Muscle layer of colon (tissue), 2 donors: ENCODE data around the gene WDR13.

Source experiments
- H3K27ac ChIP-seq: one replicate; pipeline ENCODE4 v1.7.0; 2013; ENCODE audit warnings: low read depth, mild to moderate bottlenecking, low read length, moderate library complexity
- H3K27me3 ChIP-seq, 2 donors: one replicate each; pipeline ENCODE4 v1.7.0; 2013; ENCODE audit warnings: low read length in 2 of 2, mild to moderate bottlenecking in 2 of 2; ENCODE audit not compliant: insufficient read depth in 2 of 2, control insufficient read depth in 1 of 2
- H3K36me3 ChIP-seq: one replicate; pipeline ENCODE4 v1.7.0; 2013; ENCODE audit warnings: mild to moderate bottlenecking, low read length; ENCODE audit not compliant: insufficient read depth
- H3K4me1 ChIP-seq: one replicate; pipeline ENCODE4 v1.7.0; 2013; ENCODE audit warnings: mild to moderate bottlenecking, low read length; ENCODE audit not compliant: insufficient read depth
- H3K4me3 ChIP-seq, 2 donors: one replicate each; pipeline ENCODE4 v1.7.0; 2013; ENCODE audit warnings: low read length in 2 of 2, low read depth in 1 of 2, mild to moderate bottlenecking in 1 of 2, moderate library complexity in 1 of 2
- H3K9ac ChIP-seq: one replicate; pipeline ENCODE4 v1.7.0; 2013; ENCODE audit warnings: low read length
- H3K9me3 ChIP-seq: one replicate; pipeline ENCODE4 v1.7.0; 2013; ENCODE audit warnings: mild to moderate bottlenecking, low read length
- donor health status: abdominal sarcoma.
- donor health status: Adenocarcinoma of cecum.

The WDR13 gene

DNA sequence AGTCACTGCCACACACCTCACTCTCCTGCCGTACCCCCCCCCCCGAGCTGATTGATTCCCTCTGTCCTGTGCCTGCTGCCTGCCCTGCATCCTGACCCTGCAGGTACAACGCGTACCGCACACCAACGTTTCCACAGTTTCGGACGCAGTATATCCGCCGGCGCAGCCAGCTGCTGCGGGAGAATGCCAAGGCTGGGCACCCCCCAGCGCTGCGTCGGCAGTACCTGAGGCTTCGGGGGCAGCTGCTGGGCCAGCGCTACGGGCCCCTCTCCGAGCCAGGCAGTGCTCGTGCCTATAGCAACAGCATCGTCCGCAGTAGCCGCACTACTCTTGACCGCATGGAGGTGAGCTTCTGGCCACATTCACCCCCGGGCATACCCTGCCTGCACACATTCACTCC, 1.3 kb downstream of the WDR13 start:
- Histone ChIP-seq H3K36me3 (peaks cover 21% of the 10 kb centered on the region), H3K27me3 (no peaks in the 10 kb centered on the region), H3K9me3 (no peaks in the 10 kb centered on the region), H3K4me3 (peak overlapping the region; percentile 4 to 69), H3K4me1 (no peaks in the 10 kb centered on the region), H3K9ac (no peak overlapping the region), H3K27ac (no peak overlapping the region)

DNA sequence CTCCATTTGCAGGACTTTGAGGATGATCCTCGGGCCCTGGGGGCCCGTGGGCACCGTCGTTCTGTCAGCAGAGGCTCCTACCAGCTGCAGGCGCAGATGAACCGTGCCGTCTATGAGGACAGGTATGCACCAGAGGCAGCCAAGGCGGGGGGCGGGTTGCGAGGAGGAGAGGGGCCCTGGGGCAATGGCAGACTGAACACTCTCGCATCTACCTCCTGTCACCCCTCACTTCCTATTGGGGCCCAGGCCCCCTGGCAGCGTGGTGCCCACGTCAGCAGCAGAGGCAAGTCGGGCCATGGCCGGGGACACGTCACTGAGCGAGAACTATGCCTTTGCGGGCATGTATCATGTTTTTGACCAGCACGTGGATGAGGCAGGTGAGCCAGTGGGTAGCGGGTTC, 2.0 kb downstream of the WDR13 start:
- no peaks in the 10 kb centered on the region for H3K27me3 ChIP-seq
- H3K27ac ChIP-seq: no peak overlapping the region
- H3K36me3 ChIP-seq: peaks cover 28% of the 10 kb centered on the region
- H3K4me1 ChIP-seq: no peaks in the 10 kb centered on the region
- H3K4me3 ChIP-seq: no peak overlapping the region
- H3K9me3 ChIP-seq: no peaks in the 10 kb centered on the region
- H3K9ac ChIP-seq: no peak overlapping the region

DNA sequence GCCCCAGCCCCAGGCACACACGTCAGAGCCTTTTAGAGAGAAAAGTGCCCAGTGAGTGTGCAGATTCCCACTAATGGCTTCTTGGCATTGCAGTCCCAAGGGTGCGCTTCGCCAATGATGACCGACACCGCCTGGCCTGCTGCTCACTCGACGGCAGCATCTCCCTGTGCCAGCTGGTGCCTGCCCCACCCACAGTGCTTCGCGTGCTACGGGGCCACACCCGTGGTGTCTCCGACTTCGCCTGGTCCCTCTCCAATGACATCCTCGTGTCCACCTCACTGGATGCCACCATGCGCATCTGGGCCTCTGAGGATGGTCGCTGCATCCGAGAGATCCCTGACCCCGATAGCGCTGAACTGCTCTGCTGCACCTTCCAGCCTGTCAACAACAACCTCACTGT, 2.9 kb downstream of the WDR13 start:
- H3K4me3 ChIP-seq: no peak overlapping the region
- H3K9ac ChIP-seq: no peak overlapping the region
- no peaks in the 10 kb centered on the region for H3K4me1 ChIP-seq
- peaks cover 34% of the 10 kb centered on the region for H3K36me3 ChIP-seq
- no peak overlapping the region for H3K27ac ChIP-seq
- no peaks in the 10 kb centered on the region for H3K27me3 ChIP-seq
- H3K9me3 ChIP-seq: no peaks in the 10 kb centered on the region

DNA sequence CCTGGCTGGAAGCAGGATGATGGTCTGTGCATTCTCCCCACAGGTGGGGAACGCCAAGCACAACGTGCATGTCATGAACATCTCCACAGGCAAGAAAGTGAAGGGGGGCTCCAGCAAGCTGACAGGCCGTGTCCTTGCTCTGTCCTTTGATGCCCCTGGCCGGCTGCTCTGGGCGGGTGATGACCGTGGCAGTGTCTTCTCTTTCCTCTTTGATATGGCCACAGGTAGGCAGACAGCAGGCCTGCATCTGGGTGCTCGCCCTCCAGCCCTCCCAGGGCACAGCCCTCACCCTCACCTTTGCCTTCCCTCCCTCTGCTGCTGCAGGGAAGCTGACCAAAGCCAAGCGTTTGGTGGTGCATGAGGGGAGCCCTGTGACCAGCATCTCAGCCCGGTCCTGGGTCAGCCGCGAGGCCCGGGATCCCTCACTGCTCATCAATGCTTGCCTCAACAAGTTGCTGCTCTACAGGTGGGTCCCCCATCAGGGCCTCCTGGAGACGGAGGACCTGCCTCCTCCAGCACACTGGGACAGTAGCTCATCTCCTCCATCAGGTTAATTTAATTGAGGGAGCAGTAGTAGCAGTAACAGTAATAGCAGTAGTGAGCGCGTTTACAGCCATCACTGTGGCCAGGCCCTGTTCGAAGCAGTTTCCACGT, 4.6 kb downstream of the WDR13 start:
- Histone ChIP-seq H3K9ac (no peak overlapping the region), H3K9me3 (no peaks in the 10 kb centered on the region), H3K4me1 (no peaks in the 10 kb centered on the region), H3K27ac (no peak overlapping the region), H3K4me3 (no peak overlapping the region), H3K36me3 (peaks cover 34% of the 10 kb centered on the region), H3K27me3 (no peaks in the 10 kb centered on the region)

DNA sequence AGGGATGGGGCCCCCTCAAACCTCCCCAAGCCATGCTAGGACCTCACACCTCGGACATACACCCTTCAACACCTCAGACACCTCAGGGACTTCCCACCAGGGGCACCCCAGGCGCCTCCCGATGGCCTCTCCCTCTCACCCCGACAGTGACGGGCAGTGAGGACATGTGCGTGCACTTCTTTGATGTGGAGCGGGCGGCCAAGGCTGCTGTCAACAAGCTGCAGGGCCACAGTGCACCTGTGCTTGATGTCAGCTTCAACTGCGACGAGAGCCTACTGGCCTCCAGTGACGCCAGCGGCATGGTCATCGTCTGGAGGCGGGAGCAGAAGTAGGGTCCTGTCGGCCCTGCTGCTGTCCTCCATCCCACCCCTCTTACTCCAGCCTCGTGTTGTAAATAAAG, 7.4 kb downstream of the WDR13 start:
- Histone ChIP-seq H3K4me3 (no peak overlapping the region), H3K27me3 (no peaks in the 10 kb centered on the region), H3K9me3 (no peaks in the 10 kb centered on the region), H3K9ac (no peak overlapping the region), H3K27ac (no peak overlapping the region), H3K36me3 (peaks cover 24% of the 10 kb centered on the region), H3K4me1 (no peaks in the 10 kb centered on the region)

DNA sequence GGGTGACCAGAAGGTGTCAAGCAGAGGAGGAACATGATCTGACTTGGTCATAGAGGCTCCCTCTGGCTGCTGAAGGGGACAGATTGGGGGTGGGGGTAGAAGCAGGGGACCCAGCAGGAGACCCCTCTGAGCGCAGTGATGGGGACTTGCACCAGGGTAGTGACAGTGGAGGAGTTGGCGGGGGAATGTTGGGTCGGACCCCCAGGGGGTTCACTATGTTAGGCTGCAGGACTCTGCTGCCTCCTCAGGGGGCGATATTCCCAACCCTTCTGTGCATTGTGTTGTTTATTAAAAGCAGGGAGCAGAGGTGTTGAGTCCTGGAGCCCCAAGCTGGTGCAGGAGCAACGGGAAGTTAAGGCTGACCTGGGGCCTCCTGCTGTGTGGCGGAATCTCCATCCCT, 8.8 kb downstream of the WDR13 start:
- Histone ChIP-seq H3K27me3 (no peaks in the 10 kb centered on the region), H3K36me3 (peaks cover 16% of the 10 kb centered on the region), H3K9me3 (no peaks in the 10 kb centered on the region), H3K27ac (no peak overlapping the region), H3K4me1 (no peaks in the 10 kb centered on the region), H3K9ac (no peak overlapping the region), H3K4me3 (no peak overlapping the region)

DNA sequence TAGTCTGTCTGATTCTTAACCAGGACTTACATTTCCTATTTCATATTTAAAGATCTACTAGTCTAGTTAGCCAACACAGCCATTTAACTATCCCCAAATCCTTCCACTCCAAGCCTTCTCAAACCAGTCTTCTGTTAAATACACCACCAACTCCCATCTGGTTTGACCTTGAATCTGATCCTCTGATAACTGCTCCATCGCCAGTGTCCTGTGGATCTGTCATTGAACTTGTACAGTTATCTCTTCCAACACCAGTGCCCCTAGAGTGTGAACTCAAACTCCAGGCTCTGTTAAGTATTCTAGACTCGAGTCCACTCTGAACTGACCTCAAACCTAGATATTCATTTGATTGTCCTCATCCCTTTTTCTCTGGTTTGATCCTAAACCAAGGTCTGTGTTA, 14.4 kb downstream of the WDR13 start:
- Histone ChIP-seq H3K4me1 (no peaks in the 10 kb centered on the region), H3K9me3 (no peaks in the 10 kb centered on the region), H3K4me3 (no peak overlapping the region), H3K27me3 (peaks cover 0 to 4% of the 10 kb centered on the region in 2 donors), H3K36me3 (no peaks in the 10 kb centered on the region), H3K27ac (no peak overlapping the region), H3K9ac (no peak overlapping the region)

DNA sequence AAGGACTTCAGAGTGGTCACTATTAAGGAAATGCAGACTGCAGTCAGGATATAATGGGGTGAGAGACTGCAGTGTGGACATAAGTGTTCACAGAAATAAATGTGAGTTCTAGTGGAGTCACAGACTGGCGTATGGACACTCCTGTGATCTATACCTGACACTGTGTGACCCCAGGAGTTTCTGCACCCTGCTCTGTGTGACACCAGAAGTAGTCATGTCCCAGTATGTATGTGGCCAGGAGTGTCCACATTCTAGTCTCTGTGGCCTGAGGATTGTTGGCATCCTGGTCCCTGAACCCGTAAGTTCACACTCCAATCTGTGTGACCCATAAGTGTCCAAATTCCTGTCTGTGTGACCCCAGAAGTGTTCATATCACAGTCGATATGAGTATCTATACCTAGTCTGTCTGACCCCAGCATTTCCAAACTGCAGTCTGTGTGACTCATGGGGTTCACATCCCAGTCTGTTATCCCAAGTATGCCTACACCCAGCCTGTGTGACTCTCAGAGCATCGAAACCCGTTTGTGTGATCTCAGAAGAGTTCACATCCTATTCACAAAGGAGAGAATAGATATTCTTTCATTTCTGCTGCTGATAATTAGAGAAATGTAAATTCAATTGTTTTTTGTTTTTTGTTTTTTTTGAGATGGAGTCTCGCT, 16.3 kb downstream of the WDR13 start:
- Histone ChIP-seq H3K9me3 (no peaks in the 10 kb centered on the region), H3K9ac (no peak overlapping the region), H3K4me1 (no peaks in the 10 kb centered on the region), H3K4me3 (no peak overlapping the region), H3K27me3 (peaks cover 0 to 4% of the 10 kb centered on the region in 2 donors), H3K27ac (no peak overlapping the region), H3K36me3 (no peaks in the 10 kb centered on the region)

DNA sequence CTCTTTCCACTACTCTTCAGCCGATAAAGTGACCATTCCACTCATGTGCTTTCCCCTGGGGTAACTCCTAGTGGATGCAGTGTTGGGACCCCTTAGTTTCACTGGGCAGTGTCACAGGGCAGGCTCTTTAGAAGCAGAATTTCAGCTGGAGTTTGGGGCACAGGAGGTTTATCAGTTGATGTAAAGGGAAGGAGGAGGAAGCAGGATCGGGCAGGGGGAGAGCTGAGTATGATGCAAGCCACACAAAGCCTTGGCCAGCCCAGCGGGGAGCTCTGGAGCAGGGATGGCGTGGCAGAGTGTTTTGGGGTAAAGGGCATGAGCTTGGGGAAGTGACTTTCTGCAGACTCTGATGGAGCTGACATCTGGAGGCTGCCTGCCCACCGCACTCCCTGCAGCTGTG, 19.3 kb downstream of the WDR13 start:
- Histone ChIP-seq H3K4me3 (no peak overlapping the region), H3K4me1 (no peaks in the 10 kb centered on the region), H3K9me3 (no peaks in the 10 kb centered on the region), H3K27ac (no peak overlapping the region), H3K9ac (no peak overlapping the region), H3K36me3 (no peaks in the 10 kb centered on the region), H3K27me3 (peaks cover 0 to 4% of the 10 kb centered on the region in 2 donors)

DNA sequence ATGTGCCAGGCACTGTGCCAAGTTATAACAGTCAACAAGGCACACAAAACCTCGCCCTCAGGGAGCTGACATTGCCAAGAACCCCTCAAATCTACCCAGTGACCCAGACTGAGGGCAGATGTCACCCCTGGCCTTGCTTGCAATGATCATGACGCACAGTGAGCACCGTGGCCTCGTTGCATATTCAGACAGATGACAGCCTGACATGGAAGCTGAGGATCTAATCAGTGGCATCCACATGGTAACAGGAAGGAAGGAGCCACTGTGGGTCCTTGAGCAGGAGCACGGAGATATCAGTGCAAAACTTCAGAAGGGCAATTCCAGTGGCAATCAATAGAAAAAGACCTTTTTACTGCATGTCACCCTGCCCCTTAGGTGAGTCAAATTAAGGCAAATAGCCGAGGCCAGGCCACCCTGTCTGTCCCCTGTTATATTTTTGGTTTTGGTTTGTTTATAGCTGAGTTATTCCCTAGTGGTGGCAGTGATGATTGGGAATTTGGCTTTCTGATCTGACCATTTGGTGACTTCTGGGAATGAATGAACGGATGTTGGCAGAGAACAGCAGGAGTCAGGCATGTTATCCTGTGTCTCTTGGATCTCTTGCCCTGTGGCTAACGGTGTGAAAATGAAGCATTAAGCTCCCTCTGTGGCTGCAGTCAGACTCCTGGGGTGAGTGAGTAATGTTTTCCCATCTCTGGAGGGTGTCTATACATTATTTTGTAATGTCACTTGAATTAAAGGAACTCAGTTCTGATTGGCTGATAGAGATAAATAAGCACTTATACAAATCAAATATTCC, 20.4 kb downstream of the WDR13 start:
- Histone ChIP-seq H3K27me3 (peaks cover 0 to 4% of the 10 kb centered on the region in 2 donors), H3K9ac (no peak overlapping the region), H3K9me3 (no peaks in the 10 kb centered on the region), H3K27ac (no peak overlapping the region), H3K4me3 (no peak overlapping the region), H3K36me3 (no peaks in the 10 kb centered on the region), H3K4me1 (no peaks in the 10 kb centered on the region)

DNA sequence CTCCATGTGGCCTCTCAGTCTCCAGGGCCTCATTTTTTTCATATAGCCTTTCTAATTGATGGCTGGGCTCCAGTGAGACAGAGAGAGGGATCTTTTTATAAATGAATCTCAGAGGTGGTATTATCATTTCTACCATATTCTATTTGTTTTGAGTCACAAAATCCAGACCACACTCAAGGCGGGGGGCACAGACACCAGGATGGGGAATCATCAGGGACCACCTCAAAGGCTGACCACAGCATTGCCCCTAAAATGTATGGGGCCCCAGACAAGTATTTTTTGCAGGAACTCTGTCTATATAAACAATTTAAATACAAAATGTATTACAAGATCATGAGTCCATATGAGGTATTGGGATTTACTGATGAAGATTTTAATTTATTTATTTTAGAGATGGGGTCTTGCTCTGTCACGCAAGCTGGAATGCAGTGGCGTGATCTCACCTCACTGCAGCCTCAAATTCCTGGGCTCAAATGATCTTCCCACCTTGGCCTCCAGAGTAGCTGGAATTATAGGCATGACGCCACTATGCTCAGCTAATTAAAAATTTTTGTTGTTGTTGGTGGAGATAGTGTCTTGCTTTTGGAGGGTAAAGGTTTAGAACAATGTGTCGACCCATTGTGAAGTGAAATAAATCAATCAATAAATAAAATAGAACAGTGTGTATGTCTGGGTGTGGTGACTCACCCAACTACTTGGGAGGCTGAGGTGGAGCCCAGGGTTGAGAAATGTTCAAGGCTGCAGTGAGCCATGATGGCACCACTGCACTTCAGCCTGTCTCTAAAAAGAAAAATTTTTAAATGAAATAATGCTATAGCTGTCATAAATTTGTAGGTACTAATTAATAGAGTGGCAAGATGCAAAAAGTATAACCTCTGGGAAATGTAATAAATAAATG, 29.4 kb downstream of the WDR13 start:
- Histone ChIP-seq H3K9me3 (no peaks in the 10 kb centered on the region), H3K27ac (no peak overlapping the region), H3K27me3 (no peaks in the 10 kb centered on the region), H3K4me3 (no peak overlapping the region), H3K4me1 (no peaks in the 10 kb centered on the region), H3K9ac (no peak overlapping the region), H3K36me3 (no peaks in the 10 kb centered on the region)
